Activated CD4-positive, CD25-positive, alpha-beta regulatory T cell treated with anti-CD3 and anti-CD28 coated beads, Interleukin-2, amount 50 U/mL, for 16 hours (primary cell): ENCODE measurements around the gene WDR82.

Source experiments
- DNase-seq: peaks from one replicate; pipeline ENCODE4 v3.0.0-alpha.2; 2020; ENCODE audit warnings: low read depth, low spot score

The WDR82 gene

DNA sequence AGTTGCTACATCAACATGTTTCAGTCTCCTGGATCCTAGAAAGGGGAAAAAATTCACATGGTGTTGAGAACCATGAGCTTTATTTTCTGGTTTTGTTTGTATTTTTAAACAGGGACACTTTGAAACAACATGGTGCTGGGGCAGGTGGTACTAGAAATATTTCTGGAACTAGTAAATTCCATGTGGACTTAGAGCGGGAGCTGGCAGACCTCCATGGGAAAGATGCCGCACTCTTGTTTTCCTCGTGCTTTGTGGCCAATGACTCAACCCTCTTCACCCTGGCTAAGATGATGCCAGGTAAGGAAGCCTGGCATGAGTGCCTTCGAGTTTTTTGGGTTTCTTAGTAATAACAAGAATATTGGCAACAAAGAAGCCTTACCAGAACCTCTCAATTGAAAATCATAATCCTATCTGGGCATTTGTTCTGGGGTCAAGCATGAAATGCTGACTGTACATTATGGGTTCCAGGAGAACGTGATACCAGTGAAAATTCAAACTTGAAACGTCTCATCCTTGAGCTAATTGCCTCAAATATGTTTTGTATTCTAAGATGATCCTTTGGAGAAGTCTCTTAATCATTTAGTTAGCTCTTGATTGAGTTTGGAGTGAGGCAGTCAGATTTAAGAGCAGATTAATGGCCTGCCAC is 72.6 kb downstream of the WDR82 start:
- DNase-seq = no peak
